Amygdala (tissue), 56 donors: ENCODE data around the gene TERT.
"Not testable (repeated sequence)": the region's sequence is repeated elsewhere in the genome, so short reads cannot be mapped to it uniquely, and the experiment has no call there.

Source experiments
- DNase-seq, 56 donors: peaks; one replicate each; lab custom pipeline; 2025; lab: John Stamatoyannopoulos, UW

TERT gene

DNA sequence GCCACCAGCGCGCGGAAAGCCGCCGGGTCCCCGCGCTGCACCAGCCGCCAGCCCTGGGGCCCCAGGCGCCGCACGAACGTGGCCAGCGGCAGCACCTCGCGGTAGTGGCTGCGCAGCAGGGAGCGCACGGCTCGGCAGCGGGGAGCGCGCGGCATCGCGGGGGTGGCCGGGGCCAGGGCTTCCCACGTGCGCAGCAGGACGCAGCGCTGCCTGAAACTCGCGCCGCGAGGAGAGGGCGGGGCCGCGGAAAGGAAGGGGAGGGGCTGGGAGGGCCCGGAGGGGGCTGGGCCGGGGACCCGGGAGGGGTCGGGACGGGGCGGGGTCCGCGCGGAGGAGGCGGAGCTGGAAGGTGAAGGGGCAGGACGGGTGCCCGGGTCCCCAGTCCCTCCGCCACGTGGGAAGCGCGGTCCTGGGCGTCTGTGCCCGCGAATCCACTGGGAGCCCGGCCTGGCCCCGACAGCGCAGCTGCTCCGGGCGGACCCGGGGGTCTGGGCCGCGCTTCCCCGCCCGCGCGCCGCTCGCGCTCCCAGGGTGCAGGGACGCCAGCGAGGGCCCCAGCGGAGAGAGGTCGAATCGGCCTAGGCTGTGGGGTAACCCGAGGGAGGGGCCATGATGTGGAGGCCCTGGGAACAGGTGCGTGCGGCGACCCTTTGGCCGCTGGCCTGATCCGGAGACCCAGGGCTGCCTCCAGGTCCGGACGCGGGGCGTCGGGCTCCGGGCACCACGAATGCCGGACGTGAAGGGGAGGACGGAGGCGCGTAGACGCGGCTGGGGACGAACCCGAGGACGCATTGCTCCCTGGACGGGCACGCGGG lies at the start of gene TERT:
Gene TERT (minus strand): TSS at position 234 of the 815 bp plus-strand sequence. CDS start 79 bp downstream, at position 155.
- DNase-seq = peak in 1 of 56 donors; percentile 9

DNA sequence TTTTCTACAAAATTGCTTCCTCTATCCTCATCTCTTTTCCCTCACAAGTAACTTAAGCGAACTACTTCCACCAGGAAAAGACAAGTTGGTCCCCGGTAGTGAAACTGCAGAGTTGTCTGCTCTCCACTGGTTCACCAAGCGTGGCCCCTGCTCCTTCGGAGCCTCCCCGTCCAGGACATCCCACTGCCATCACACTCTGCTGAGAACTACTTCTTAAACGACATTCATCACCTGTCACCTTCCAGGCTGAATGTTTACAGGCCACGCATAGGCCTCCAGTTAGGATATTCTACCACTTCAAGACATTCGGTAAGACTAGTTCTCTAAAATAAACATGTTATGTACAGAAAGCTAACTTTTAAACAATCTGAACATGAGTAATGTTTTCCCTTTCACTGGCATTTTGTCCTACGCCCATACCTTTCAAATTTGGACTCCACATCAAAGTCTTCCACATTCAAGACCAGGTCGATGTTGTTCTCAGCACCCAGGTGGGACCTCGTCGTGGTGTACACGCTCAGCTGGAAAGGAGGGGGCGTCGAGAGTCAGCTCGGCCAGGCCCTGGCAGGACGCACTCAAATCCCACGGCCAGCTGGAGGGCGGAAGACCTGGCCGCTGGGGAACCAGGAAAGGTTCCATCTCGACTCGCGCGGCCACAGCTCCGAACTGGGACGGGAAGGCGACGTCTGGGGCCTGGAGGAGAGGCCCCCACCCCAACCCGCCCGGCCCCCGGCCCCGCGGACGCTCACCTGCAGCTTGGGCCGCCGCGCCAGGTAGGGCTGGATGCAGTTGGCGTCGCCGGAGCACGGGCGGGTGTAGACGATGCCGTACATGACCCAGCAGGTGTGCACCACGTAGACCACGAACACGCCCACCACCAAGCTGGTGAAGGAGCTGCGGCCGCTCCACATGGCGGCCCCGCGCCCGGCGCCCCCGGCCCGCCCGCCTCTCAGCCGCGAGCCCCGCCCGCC lies 49.3 kb upstream of the TERT start:
- DNase-seq = peak in 3 of 56 donors; percentile 18 to 33 (median 28)

DNA sequence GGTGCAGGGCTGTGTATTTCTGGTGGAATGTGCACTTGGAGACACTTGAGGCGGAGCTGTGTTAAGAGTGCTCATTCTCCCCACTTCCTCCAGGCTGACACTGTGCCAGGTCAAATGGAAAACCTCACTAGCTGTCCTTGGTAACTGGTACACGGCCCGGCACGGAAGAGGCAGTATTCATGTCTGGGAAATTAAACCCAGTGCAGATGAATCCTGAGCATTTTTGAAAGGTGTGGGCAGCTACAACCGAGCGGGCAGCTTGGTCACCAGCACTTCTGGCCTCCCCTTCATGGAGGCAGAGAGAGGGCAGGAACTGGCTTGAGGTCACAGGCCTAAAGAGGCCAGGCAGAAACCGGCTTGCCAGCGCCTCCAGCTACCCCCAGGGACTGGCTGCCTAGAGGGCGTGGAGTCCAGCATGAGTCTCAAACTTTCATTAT lies 48.5 kb upstream of the TERT start:
- no peak for DNase-seq

DNA sequence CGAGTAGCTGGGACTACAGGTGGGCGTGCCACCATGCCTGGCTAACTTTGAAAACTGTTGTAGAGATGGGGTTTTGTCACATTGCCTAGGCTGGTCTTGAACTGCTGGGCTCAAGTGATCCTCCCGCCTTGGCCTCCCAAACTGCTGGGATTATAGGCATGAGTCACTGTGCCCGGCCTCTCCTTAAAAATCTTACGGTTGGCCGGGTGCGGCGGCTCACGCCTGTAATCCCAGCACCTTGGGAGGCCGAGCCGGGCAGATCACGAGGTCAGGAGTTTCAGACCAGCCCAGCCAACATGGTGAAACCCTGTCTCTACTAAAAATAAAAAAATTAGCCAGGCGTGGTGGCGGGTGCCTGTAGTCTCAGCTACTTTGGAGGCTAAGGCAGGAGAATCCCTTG lies 47.8 kb upstream of the TERT start:
- DNase-seq = not testable (repeated sequence)

DNA sequence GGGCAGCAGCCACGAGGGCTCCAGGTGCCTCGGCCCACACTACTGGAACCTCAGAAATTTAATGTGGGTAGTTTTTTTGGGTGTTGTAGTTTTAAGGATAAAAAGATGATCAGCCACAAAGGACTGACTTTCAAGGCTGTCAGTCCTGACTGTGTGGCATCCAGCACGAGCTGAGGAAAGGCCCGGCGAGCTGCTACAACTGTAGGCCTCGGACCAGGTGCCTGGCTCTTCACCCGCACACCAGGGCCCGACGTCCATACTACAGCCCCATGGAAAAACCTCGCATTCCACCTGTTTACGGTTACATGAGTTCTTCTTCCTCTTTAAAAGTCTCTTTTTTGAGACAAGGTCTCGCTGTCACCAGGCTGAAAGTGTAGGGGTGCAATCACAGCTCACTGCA lies 47.4 kb upstream of the TERT start:
- no peak for DNase-seq

DNA sequence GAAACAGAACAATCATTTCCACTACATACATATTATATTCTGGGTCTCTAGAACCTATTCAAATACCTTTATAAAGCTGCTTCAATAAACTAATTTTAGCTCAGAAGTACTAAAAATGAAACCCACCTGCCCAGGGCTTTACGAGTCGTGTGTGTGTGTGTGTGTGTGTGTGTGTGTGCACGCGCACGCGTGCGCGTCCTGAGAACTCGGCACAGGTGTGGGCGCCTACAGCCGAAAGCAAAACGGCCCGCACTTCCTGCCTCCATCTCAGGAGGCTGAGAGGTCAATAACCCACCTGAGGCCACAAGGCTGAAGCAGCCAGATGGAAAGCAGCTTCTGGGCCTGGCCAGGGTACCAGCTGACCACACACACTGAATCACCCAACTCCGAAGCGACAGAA lies 47.0 kb upstream of the TERT start:
- DNase-seq = no peak

DNA sequence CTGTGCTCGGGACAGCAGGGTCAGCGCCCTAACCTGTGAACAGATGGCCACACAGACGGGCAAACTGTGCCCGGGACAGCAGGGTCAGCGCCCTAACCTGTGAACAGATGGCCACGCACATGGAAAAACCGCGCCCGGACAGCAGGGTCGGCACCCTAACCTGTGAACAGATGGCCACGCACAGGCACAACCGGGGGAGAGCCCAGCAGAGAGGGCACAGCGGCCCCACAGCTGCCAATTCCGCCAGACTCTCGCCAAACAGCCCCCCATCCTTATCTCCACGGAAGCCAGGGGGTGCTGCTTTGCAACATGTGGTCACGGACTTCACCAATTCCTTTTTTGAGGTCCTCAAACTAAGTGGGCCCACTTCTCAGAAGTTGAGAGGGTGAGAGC lies 44.9 kb upstream of the TERT start:
- DNase-seq = not testable (repeated sequence)

DNA sequence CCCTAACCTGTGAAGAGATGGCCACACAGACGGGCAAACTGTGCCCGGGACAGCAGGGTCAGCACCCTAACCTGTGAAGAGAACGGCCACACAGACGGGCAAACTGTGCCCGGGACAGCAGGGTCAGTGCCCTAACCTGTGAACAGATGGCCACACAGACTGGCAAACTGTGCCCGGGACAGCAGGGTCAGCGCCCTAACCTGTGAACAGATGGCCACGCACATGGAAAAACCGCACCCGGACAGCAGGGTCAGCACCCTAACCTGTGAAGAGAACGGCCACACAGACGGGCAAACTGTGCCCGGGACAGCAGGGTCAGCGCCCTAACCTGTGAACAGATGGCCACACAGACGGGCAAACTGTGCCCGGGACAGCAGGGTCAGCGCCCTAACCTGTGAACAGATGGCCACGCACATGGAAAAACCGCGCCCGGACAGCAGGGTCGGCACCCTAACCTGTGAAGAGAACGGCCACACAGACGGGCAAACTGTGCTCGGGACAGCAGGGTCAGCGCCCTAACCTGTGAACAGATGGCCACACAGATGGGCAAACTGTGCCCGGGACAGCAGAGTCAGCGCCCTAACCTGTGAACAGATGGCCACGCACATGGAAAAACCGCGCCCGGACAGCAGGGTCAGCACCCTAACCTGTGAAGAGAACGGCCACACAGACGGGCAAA lies 44.4 kb upstream of the TERT start:
- not testable (repeated sequence) for DNase-seq

DNA sequence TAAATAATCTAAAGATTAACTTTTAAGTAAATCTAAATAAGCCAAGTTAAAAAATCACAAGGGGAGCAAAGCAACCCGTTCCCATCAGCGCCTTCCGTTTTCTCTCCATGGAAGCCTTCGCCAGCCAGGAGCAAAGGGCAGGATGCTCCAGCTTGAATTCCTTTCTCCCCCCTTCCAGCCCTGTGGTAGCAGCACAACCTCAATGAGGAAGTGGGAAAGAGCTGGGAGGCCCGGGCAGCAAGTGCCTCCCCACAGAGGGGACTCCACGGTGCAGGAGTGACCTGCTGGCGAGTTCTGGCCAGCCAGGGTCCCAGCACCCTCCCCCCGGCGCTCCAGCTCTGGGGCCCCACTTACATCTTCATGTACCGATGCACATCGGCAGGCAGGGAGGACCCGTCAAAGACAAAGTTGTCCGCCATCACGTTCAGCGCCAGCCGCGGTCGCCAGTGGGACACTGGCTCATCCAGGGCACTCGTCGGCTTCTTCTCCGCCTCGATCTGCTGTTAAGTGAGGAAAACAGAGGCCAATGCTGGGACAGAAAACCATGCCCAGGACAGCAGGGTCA lies 43.7 kb upstream of the TERT start:
- no peak for DNase-seq

DNA sequence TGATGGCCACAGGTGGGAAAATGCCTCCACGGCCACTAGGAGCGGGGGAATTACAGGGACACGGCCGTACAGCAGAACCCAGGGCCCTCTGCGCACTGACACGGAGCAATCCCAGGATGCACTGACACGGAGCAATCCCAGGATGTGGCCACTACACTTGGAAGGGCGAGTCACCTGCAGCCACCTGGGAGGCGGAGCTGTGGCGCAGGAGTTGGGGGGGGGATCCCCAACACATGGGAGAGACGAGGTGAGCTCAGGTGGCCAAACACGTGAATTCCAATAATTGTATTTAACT lies 43.3 kb upstream of the TERT start:
- DNase-seq = no peak

DNA sequence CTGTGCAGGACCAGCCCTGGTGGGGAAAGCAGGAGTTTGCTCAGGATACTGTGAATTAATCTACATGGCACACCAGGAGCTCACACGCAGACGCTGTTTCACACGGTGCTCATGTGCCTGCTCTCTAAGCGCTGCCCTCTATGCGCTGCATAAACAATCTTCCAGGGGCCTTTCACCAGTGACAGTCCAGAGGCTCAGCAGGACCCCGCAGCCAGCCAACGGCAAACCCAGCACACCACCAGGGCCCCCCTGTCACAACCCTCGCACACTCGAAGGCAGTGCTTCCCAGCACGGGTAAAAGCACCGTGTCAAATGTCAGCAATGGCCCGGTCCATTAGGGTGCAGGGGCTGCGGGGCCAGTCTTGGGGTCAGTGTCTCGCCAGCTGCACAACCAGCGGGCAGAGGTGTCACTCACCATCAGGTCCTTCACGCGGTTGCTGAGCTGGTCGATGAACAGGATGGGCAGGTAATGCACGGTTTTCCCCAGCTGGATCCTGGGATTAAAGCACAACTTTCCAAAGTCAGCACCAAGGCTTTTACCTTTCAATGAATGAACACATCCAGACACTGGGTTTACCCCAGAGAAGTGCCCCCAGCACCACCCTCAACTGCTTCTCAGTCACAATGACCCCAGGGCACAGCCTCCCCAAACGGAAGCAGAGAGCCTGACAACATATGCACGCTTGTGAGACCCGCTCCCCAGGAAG lies 42.8 kb upstream of the TERT start:
- no peak for DNase-seq

DNA sequence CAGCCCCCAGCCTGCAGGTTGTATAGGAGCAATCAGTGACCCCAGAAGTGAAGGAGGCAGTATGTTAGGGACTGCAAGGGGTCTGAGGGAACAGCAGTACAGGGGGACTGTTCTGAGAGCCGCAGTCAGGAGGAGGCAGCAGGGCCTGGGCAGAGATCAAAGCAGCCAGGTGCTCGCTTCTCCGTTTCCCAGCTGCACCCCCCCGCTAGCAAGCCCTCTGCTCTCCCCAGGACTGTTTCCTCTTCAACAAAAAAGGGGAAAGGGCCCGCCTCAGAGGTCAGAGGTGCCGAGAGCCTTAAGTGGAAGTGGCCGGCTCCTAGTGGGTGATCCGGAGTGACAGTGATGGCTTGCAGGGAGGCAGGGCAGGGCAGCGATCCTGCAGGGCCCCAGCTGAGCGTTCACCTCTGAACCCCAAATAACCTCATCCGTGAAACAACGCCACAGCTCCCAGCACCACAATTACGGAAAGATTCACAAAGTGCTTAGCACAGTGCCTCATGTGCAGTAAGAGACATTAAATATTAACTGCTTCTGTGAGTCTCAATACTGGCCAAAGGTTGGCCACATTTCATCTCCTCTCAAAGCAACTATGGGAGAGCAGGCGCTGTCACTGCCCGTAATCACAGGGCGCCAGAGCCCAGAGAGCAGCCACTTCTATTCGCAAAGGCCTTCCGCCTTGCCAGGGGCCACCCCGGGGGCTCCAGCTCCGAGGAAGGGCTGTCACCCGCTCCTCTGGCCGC lies 42.1 kb upstream of the TERT start:
- no peak for DNase-seq

DNA sequence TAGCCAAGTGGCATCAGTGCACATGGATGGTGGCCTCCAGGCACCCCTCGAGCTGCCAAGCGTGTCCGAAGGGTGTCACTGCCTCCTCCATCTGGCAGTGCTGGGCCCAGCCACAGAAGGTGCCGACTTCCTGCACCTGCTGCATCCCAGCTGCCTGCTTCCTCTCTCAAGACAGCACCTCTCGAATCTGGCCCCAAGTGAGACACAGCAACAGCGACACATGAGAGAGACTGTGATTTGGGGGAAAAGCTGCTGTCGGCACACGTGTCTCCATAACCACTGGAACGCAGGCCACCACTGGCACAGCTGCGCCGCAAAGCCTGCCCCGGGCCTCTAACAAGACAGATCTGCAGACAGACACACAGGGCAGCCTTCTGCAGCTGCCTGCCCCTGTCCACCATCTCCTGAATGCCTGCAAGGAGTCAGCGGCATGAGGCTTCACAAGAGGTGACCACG lies 41.3 kb upstream of the TERT start:
- DNase-seq = no peak

DNA sequence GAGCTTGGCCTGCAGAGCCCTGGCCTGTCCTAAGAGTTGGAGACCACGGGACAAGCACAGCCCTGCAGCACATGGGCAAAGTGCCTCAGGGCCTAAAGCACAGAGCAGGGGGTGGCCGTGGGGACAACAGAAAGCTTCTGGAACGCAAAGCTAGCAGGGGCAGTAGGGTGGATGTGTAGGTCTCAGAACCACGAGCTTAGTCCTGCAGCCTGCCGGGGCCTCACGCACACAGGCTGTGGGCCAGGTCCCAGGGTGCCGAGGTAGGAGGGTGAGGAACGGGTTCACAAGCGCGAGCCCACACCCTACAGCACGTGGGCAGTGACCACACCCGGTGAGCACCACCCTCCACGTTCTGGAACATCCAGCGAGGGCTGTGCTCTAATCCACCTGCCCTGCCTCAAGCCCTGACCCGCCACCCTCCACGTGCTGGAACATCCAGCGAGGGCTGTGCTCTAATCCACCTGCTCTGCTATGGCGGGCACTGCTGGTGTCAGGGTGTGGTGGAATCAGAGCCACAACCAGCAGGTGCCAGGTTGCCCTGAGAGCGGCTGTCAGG lies 40.8 kb upstream of the TERT start:
- DNase-seq = no peak

DNA sequence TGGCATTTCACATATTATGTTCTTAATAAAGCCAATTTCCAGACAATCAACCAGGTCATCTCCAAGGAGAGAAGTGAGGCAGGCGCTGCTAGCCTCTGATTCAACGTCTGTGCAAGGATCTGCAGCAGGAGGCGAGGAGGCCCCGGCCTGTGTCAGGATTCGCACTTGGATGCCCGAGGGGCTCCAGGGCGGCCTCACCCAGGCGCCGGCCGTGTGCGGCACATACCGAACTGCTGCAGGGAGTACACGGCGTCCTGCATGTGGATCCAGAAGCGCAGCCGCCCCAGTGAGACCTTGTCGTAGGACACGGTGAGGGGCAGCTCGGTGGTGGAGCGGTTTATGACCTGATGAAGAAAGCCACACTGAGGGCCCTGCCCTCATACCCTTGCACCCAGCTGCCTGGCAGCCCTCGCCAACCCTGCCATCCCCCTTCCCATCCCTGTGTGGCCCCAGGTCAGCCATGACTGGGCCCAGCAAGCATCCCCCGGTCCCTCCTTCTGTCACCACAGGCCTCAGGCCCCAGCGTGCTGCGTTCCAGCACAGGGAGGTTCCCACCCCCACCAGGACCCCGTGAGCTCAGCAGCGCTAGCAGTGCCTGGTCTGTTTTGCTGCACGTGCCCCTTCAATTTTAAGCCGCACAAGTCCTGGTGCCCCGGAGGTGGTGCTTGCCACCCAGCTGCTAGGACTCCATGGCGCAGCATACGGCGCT lies 40.1 kb upstream of the TERT start:
- DNase-seq = no peak

DNA sequence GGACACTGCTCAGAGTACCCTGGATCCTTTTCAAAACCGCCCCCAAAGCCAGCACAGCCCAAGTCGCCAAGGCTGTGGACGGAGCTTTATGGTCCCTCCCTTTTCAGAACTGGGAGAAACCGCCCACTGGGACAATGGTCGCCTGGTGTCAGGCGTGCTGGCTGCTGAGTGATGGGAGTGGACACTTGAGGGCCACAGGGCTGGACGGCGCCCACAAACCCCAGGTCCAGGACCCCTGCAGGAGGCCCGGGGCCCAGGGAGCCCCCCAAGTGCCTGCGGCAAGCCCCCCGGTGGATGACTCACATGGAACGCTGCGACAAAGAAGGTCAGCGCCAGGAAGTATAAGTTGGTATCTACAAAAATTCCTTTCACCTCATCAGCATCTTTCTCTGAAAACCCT lies 39.1 kb upstream of the TERT start:
- DNase-seq = no peak

DNA sequence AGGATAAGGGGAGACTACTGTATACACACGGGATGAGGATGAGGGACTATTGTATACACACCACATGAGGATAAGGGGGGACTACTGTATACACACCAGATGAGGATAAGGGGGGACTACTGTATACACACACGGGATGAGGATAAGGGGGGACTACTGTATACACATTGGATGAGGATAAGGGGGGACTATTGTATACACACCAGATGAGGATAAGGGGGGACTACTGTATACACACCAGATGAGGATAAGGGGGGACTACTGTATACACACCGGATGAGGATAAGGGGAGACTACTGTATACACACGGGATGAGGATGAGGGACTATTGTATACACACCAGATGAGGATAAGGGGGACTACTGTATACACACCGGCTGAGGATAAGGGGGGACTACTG lies 38.4 kb upstream of the TERT start:
- DNase-seq = not testable (repeated sequence)

DNA sequence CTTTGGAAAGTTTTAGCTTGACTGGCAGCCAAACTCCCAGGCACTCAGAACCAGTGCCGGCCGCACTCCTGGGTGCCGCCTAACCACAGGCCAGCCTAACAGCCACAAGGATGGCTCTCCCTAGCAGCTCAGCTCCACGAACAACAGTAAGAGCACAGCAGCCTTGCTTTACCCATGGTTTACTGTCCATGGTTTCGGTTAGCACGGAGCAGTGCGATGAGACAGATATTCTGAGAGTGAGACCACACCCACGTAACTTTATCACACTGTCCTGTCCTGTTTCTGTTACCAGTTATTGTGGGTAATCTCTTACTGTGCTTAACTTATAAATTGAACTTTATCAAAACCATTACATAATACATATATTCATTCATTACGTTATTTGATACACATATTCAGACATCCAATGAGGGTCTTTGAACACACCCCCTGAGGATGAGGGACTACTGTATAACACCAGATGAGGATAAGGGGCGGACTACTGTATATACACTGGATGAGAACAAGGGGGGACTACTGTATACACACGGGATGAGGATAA lies 37.7 kb upstream of the TERT start:
- no peak for DNase-seq
